ENCODE measurements around the gene MBTPS1.

- TF ChIP-seq CEBPB (IDR thresholded peaks at IDR 0.05; ENCODE audit: borderline replicate concordance in 1 of 2, low read depth in 2 of 2, low read length in 2 of 2) (no peak), CTCF (IDR thresholded peaks at IDR 0.05 in 2 of 3, conservative IDR thresholded peaks at IDR 0.05 in 1 of 3; ENCODE audit: control insufficient read depth in 2 of 3, extremely low read depth in 1 of 3, insufficient read depth in 1 of 3, low read depth in 3 of 3, low read length in 3 of 3) (no peak), ZBTB11 (CRISPR knock-in tag; IDR thresholded peaks at IDR 0.05) (no peak), POLR2AphosphoS5 (IDR thresholded peaks at IDR 0.05; ENCODE audit: low read length) (no peak), HCFC1 (IDR thresholded peaks at IDR 0.05; ENCODE audit: low read length) (no peak), MXI1 (IDR thresholded peaks at IDR 0.05; ENCODE audit: low read depth, low read length) (no peak), PML (IDR thresholded peaks at IDR 0.05; ENCODE audit: low read length) (no peak), HDGF (IDR thresholded peaks at IDR 0.05) (no peak), BACH1 (IDR thresholded peaks at IDR 0.05; ENCODE audit: borderline replicate concordance) (no peak), EP300 (IDR thresholded peaks at IDR 0.05; ENCODE audit: borderline replicate concordance in 1 of 2, control insufficient read depth in 1 of 2, low read depth in 2 of 2, low read length in 2 of 2) (no peak), MTA2 (IDR thresholded peaks at IDR 0.05; ENCODE audit: low read depth) (no peak), JUNB (IDR thresholded peaks at IDR 0.05) (no peak), NR2C2 (IDR thresholded peaks at IDR 0.05; ENCODE audit: borderline replicate concordance, control insufficient read depth, insufficient read length, low read depth) (no peak)
Measured at GRCh38 chr16:84021488-84021887, 95.3 kb downstream of the MBTPS1 start.

Measured in GM12878 (cell line).